ENCODE results near the gene LRRC45.

LRRC45 gene

DNA sequence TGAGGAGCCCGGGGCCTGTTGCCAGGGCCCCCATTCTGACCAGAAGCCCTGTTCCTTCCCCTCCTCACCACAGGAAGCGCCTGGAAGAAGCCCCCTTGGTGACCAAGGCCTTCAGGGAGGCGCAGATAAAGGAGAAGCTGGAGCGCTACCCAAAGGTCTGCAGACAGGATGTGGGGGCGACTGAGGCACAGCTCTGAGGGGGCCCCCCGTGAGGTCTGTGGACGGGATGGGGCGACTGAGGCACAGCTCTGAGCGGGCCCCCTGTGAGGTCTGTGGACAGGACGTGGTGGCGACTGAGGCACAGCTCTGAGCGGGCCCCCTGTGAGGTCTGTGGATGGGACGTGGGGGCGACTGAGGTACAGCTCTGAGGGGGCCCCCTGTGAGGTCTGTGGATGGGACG lies 13.7 kb upstream of the LRRC45 start:
- H3K4me3 ChIP-seq (ENCODE audit: low read depth, low read length) = no peak overlapping the region
- TF ChIP-seq, protein P1, sequence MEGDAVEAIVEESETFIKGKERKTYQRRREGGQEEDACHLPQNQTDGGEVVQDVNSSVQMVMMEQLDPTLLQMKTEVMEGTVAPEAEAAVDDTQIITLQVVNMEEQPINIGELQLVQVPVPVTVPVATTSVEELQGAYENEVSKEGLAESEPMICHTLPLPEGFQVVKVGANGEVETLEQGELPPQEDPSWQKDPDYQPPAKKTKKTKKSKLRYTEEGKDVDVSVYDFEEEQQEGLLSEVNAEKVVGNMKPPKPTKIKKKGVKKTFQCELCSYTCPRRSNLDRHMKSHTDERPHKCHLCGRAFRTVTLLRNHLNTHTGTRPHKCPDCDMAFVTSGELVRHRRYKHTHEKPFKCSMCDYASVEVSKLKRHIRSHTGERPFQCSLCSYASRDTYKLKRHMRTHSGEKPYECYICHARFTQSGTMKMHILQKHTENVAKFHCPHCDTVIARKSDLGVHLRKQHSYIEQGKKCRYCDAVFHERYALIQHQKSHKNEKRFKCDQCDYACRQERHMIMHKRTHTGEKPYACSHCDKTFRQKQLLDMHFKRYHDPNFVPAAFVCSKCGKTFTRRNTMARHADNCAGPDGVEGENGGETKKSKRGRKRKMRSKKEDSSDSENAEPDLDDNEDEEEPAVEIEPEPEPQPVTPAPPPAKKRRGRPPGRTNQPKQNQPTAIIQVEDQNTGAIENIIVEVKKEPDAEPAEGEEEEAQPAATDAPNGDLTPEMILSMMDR (IDR thresholded peaks at IDR 0.05; ENCODE audit: insufficient read depth, low read depth, low read length, missing control alignments) = no peak
- no peak for DNase-seq (ENCODE audit: low read depth)

DNA sequence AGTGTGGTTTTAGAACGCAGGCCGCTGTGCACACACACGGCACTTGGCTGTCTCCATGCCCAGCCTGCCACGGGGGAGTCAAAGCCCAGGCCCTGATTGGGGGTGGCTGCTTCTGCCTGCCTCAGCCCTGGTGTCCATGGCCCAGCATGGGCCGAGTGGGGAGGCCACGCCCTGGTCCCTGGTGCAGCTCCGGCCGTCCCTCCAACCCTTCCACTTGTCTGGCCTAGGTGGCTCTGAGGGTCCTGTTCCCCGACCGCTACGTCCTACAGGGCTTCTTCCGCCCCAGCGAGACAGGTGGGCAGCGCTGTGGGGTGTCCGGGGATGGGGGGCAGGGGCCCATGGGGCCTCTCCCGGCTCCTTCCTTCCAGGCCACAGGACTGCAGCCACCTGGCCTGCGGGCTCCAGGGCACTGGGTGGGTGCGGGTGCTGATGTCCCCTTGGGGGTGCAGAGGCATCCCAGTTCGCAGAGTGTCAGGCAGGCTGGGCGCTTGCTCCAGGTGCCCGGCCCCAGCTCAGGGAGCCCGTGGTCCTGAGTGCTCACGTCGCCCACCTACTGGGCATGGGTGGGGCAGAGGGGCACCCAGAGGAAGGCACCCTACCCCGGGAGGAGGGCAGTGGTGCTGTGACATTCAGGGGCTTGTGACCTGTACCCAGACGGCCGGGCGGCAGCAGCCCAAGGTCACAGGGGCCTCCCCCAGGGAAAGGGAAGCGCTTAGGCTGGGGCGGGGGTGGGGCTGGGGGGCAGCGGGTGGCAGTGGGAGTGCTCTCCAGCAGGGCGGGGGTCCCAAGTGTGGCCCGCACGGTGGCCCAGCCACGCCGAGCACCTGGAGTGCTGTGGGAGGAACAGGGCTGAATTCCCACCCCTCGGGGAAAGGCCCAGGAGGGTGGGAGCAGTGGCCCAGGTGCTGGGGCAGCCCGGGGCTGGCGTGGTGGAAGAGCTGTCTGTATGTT lies 12.3 kb upstream of the LRRC45 start:
- TF ChIP-seq, protein P1 (IDR thresholded peaks at IDR 0.05; ENCODE audit: insufficient read depth, low read depth, low read length, missing control alignments) = no peak
- no peak for DNase-seq (ENCODE audit: low read depth)
- H3K4me3 ChIP-seq (ENCODE audit: low read depth, low read length) = no peak overlapping the region

DNA sequence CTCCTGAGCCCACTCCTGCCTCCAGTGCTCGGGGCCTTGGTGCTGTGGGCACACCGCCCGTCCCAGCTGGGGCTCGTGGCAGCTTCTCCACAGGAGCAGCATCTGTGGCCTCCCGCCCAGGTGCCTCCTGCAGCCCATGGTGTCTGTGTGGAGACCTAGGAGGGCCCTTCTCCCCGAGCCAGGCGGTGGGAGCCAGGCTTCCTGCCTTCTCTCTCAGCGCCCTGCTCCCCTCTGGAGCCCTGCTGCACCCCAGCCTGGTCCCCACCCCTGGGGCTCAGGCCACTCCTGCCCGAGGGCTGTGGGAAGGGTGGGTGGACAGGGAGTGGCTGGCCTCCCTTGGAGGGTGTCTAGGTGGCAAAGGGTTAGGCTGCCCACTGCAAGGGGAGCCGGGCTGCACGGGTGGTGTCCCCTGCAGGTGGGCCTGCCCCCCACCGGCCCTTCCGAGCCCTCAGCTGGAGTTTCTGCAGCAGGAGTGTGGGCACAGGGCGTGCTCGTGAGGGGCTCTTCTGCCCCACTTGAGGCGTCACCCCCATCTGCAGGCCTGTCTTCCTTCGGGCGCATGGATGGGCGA lies 11.4 kb upstream of the LRRC45 start:
- TF ChIP-seq, protein P1 (IDR thresholded peaks at IDR 0.05; ENCODE audit: insufficient read depth, low read depth, low read length, missing control alignments) = no peak
- DNase-seq (ENCODE audit: low read depth) = no peak
- H3K4me3 ChIP-seq (ENCODE audit: low read depth, low read length) = no peak overlapping the region

DNA sequence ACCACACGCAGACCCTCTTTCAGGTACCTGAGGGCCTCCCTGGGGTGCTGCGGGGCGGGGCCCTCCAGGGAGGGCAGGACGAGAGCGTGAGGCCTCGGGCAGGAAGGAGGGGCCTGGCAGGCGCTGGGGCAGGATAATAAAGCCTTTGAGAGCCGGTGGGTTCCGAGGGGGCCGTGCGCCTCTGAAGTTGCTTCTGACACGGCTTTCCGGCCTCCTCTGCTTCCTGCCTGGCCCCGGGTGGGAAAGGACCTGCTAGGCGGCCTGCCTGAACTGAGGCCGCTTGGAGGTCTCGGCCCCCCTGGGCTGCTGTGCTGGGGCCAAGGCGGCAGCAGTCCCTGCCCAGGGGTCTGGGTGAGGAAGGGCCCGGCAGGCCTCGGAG lies 10.9 kb upstream of the LRRC45 start:
- TF ChIP-seq, protein P1 (IDR thresholded peaks at IDR 0.05; ENCODE audit: insufficient read depth, low read depth, low read length, missing control alignments) = no peak
- no peak overlapping the region for H3K4me3 ChIP-seq (ENCODE audit: low read depth, low read length)
- DNase-seq (ENCODE audit: low read depth) = no peak

DNA sequence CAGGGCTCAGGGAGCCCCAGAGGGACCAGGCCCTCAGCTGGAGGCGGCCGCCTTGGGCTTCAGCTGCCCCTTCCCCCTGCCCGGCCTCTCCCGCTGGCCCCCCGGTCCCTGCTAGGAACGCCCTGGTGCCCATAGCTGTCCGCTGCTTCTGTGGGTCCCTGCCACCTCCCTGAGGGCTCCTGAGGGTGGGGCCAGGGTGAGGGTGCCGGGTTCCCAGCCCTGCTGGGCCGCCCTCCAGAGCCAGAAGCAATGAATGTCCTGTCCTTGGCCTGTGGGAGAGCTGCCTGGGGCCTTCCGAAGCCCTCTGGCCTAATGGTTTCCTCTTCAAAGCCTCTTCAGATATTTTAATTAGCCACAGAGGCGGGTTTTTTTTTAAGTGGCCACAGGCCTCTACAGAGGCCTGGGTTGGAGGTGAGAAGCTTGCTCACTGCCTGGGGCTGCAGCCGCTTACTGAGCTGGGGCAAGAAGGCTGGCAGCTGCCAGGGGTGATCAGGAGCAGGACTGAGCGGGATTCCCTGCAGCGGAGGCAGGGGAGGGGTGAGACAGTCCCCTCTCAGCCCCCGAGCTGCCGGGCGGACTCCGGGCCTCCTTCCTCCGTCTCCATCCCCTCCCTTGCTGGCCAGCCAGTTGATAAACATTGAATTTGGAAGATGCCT lies 10.3 kb upstream of the LRRC45 start:
- DNase-seq (ENCODE audit: low read depth) = no peak
- TF ChIP-seq, protein P1 (IDR thresholded peaks at IDR 0.05; ENCODE audit: insufficient read depth, low read depth, low read length, missing control alignments) = no peak
- no peak overlapping the region for H3K4me3 ChIP-seq (ENCODE audit: low read depth, low read length)

DNA sequence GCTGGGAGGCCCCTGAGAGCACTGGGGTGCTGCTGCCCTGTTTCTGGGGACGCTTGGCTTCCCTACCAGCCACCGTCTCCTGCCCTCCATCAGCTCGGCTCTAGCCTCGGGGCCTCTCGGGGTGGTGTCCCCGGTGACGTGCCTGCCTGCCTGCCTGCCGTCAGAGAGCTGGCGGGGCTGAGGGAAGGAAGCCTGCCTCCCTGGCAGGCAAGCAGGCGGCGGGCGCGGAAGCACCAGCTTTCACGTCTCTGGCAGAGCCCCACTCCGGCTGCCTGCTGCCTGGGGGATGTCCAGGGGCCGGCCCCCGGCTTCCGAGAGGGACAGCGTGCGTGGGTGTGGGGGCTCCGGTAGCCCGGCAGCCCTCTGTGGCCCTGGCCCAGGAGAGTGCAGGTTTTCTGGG lies 9.8 kb upstream of the LRRC45 start:
- TF ChIP-seq, protein P1 (IDR thresholded peaks at IDR 0.05; ENCODE audit: insufficient read depth, low read depth, low read length, missing control alignments) = no peak
- H3K4me3 ChIP-seq (ENCODE audit: low read depth, low read length) = no peak overlapping the region
- DNase-seq (ENCODE audit: low read depth) = no peak
